PC-9 (cell line): ENCODE measurements around the gene ARL5A. TPM values are rescaled to one million over a fixed set of nuclear protein-coding genes. Genes with fewer than 3 reads are reported as not detected.

ENCODE experiments used
- BruUV-seq: library from RNA; stranded (reverse); fragments of 400-500 nt; replicated peaks from 2 replicates; lab custom pipeline; 2021; lab: Mats Ljungman, UMichigan
- CTCF ChIA-PET: fragments of 300-600 bp; sonication (Branson Sonifier 250); formaldehyde crosslinking; loops from one replicate; lab custom pipeline; 2022; ENCODE audit warnings: antibody characterized with exemption; lab: Charles Lee
- POLR2A ChIA-PET: fragments of 300-600 bp; sonication (Branson Sonifier 250); formaldehyde crosslinking; loops from one replicate; lab custom pipeline; 2022; ENCODE audit warnings: antibody characterized with exemption; ENCODE audit not compliant: unreplicated experiment; lab: Charles Lee
- DNase-seq, 2 experiments: peaks; one replicate each; pipeline versions ENCODE4 v3.0.0 to v3.0.0-alpha.2; 2015 to 2022; ENCODE audit warnings: mixed read lengths in 1 of 2
- H2AFZ ChIP-seq: fragments of 200-600 bp; sonication (generic); 2 replicates; pipeline ENCODE4 v1.8.1; 2017; ENCODE audit warnings: antibody characterized with exemption
- H3F3A ChIP-seq: fragments of 200-600 bp; sonication (generic); 2 replicates; pipeline ENCODE4 v1.8.1; 2017; ENCODE audit warnings: antibody characterized with exemption, mild to moderate bottlenecking, low read depth; ENCODE audit not compliant: insufficient read depth
- H3K27ac ChIP-seq: fragments of 200-600 bp; sonication (generic); 2 replicates; pipeline ENCODE4 v1.6.1; 2016; ENCODE audit warnings: mixed run types
- H3K27me3 ChIP-seq: fragments of 200-600 bp; sonication (generic); 2 replicates; pipeline ENCODE4 v1.6.1; 2016; ENCODE audit warnings: low read depth, mixed run types; ENCODE audit not compliant: insufficient read depth
- H3K36me3 ChIP-seq: fragments of 200-600 bp; sonication (generic); 2 replicates; pipeline ENCODE4 v1.6.1; 2016; ENCODE audit warnings: low read depth, mixed run types
- H3K4me1 ChIP-seq: fragments of 200-600 bp; sonication (generic); replicated peaks from 2 replicates; pipeline ENCODE4 v1.6.1; 2016; ENCODE audit warnings: mixed run types; ENCODE audit not compliant: insufficient read depth
- H3K4me2 ChIP-seq: fragments of 200-600 bp; sonication (generic); 2 replicates; pipeline ENCODE4 v1.6.1; 2017; ENCODE audit warnings: mixed run types
- H3K4me3 ChIP-seq: fragments of 200-600 bp; sonication (generic); 2 replicates; pipeline ENCODE4 v1.6.1; 2016; ENCODE audit warnings: mixed run types
- H3K79me2 ChIP-seq: fragments of 200-600 bp; sonication (generic); 2 replicates; pipeline ENCODE4 v1.6.1; 2017; ENCODE audit warnings: low read depth, mixed run types
- H3K9me2 ChIP-seq: fragments of 200-600 bp; sonication (generic); 2 replicates; pipeline ENCODE4 v1.8.1; 2017; ENCODE audit warnings: mild to moderate bottlenecking; ENCODE audit not compliant: insufficient read depth
- H3K9me3 ChIP-seq: fragments of 200-600 bp; sonication (generic); 2 replicates; pipeline ENCODE4 v1.8.1; 2016; ENCODE audit warnings: low read depth; ENCODE audit not compliant: insufficient read depth
- H4K20me1 ChIP-seq: fragments of 200-600 bp; sonication (generic); 2 replicates; pipeline ENCODE4 v1.8.1; 2017; ENCODE audit not compliant: insufficient read depth
- EZH2 ChIP-seq: fragments of 200-600 bp; sonication (generic); IDR thresholded peaks from 2 replicates; pipeline ENCODE4 v1.8.0; 2017; ENCODE audit warnings: antibody characterized with exemption, low read depth
- intact Hi-C: fragments of 100-400 bp; cut with micrococcal nuclease; formaldehyde crosslinking; loops from one replicate; pipeline ENCODE4 v1.10.0; 2022; ENCODE audit not compliant: unreplicated experiment
- total RNA-seq: library from RNA; stranded (reverse); gene quantifications from 2 replicates; pipeline ENCODE4 v1.2.3, GENCODE V29; 2021
- TF ChIP-seq, protein P1 (sequence below): fragments of 200-600 bp; sonication (generic); conservative IDR thresholded peaks from 2 replicates; pipeline ENCODE4 v1.6.1; 2017; ENCODE audit warnings: mixed run types, antibody characterized with exemption, mild to moderate bottlenecking, moderate library complexity

Gene ARL5A
- total RNA-seq, 1 experiment from 2014 or later, result 36.1 TPM

GRCh38 chr2:151862700-151863099 is 34.5 kb upstream of the ARL5A start:
- intact Hi-C loops, result no loop called here
- H3K4me2 ChIP-seq, result no peak overlapping the region
- H3F3A ChIP-seq, result no peaks in the 10 kb centered on the region
- H3K9me2 ChIP-seq, result no peaks in the 10 kb centered on the region
- H3K9me3 ChIP-seq, result no peaks in the 10 kb centered on the region
- no peaks in the 10 kb centered on the region for H3K36me3 ChIP-seq
- no peak overlapping the region for H2AFZ ChIP-seq
- no peaks in the 10 kb centered on the region for H4K20me1 ChIP-seq
- ChIA-PET POLR2A (no interaction called here), CTCF (no interaction called here)
- H3K4me1 ChIP-seq, result no peaks in the 10 kb centered on the region
- H3K27me3 ChIP-seq, result no peaks in the 10 kb centered on the region
- no TSS peak for BruUV-seq
- H3K27ac ChIP-seq, result no peak overlapping the region
- no peak for DNase-seq
- no peak overlapping the region for H3K4me3 ChIP-seq
- no peaks in the 10 kb centered on the region for H3K79me2 ChIP-seq
- no peak for TF ChIP-seq EZH2
- TF ChIP-seq, protein P1, sequence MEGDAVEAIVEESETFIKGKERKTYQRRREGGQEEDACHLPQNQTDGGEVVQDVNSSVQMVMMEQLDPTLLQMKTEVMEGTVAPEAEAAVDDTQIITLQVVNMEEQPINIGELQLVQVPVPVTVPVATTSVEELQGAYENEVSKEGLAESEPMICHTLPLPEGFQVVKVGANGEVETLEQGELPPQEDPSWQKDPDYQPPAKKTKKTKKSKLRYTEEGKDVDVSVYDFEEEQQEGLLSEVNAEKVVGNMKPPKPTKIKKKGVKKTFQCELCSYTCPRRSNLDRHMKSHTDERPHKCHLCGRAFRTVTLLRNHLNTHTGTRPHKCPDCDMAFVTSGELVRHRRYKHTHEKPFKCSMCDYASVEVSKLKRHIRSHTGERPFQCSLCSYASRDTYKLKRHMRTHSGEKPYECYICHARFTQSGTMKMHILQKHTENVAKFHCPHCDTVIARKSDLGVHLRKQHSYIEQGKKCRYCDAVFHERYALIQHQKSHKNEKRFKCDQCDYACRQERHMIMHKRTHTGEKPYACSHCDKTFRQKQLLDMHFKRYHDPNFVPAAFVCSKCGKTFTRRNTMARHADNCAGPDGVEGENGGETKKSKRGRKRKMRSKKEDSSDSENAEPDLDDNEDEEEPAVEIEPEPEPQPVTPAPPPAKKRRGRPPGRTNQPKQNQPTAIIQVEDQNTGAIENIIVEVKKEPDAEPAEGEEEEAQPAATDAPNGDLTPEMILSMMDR, result no peak

DNA sequence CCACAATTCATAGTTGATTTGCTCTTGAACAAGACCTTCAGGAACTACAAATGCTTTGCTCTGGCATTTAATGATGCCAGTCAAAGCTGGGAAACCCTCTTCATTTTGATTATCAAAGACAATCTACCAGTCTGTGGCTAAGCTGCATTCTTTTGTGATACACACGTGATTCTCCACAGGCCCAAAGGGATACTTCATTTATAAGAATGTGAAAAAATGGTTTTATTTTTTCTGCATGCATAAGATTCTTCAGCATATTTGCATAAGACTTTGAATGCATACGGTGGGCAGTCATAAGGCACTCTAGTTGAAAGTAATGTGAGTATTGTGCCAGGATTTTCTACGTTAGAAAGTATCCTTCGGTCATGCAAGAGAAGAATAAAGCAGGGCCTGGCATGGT is 33.0 kb upstream of the ARL5A start:
- H3F3A ChIP-seq, result no peaks in the 10 kb centered on the region; the same call in 1 of the 2 replicates
- TF ChIP-seq, protein P1, result no peak
- TF ChIP-seq EZH2, result no peak
- no peaks in the 10 kb centered on the region; the same call in 1 of the 2 replicates for H3K4me1 ChIP-seq
- no peak overlapping the region for H3K4me2 ChIP-seq
- intact Hi-C loops, result no loop called here
- H3K79me2 ChIP-seq, result no peaks in the 10 kb centered on the region
- H3K27ac ChIP-seq, result no peak overlapping the region
- no TSS peak for BruUV-seq
- H3K9me3 ChIP-seq, result no peaks in the 10 kb centered on the region
- ChIA-PET CTCF (no interaction called here), POLR2A (no interaction called here)
- no peak for DNase-seq
- no peaks in the 10 kb centered on the region for H3K27me3 ChIP-seq
- H3K4me3 ChIP-seq, result no peak overlapping the region
- H3K36me3 ChIP-seq, result no peaks in the 10 kb centered on the region
- H2AFZ ChIP-seq, result no peak overlapping the region
- no peaks in the 10 kb centered on the region for H4K20me1 ChIP-seq
- H3K9me2 ChIP-seq, result no peaks in the 10 kb centered on the region

GRCh38 chr2:151860613-151861146 is 32.5 kb upstream of the ARL5A start:
- CTCF ChIA-PET, result no interaction called here

More at GRCh38 chr2:151860613-151861146, 32.5 kb upstream of the ARL5A start:
- H3K4me2 ChIP-seq, result no peak overlapping the region
- no peak for DNase-seq
- no peaks in the 10 kb centered on the region; the same call in 1 of the 2 replicates for H3F3A ChIP-seq
- no peak overlapping the region for H3K27ac ChIP-seq
- no peak overlapping the region for H3K4me3 ChIP-seq
- H4K20me1 ChIP-seq, result no peaks in the 10 kb centered on the region
- no peaks in the 10 kb centered on the region for H3K79me2 ChIP-seq
- no peaks in the 10 kb centered on the region for H3K9me2 ChIP-seq
- POLR2A ChIA-PET, result no interaction called here
- no peaks in the 10 kb centered on the region for H3K27me3 ChIP-seq
- H3K9me3 ChIP-seq, result no peaks in the 10 kb centered on the region
- intact Hi-C loops, result no loop called here
- TF ChIP-seq, protein P1, result no peak
- TF ChIP-seq EZH2, result no peak
- H3K4me1 ChIP-seq, result no peaks in the 10 kb centered on the region; the same call in 1 of the 2 replicates
- no peak overlapping the region for H2AFZ ChIP-seq
- H3K36me3 ChIP-seq, result no peaks in the 10 kb centered on the region
- no TSS peak for BruUV-seq
